Measurements from ENCODE around the gene GNB5.

Gene GNB5

GRCh38 chr15:52159645-52160044 is 31.5 kb downstream of the GNB5 start:
- H3K4me2 ChIP-seq, result no peak overlapping the region
- peaks cover 0 to 6% (median 0%) of the 10 kb centered on the region in 11 experiments; a peak in 2 of 22 replicates for H3K9me3 ChIP-seq (replicated peaks in 1 of 11)
- H3K27ac ChIP-seq, result no peak overlapping the region
- TF ChIP-seq Cebpa-rat (IDR thresholded peaks at IDR 0.05), result no peak
- H3K4me1 ChIP-seq, result peaks cover 17 to 26% (median 20%) of the 10 kb centered on the region in 10 experiments
- H3K4me3 ChIP-seq, result no peak overlapping the region
- no peaks in the 10 kb centered on the region for H3K27me3 ChIP-seq
- peaks cover 8 to 44% (median 26%) of the 10 kb centered on the region in 11 experiments; a peak in 20 of 22 replicates for H3K36me3 ChIP-seq
- H3K9ac ChIP-seq, result no peak overlapping the region
- H4K20me1 ChIP-seq, result peaks cover 0 to 10% (median 0%) of the 10 kb centered on the region in 11 experiments; a peak in 1 of 22 replicates

- Histone ChIP-seq H3K27ac (no peak overlapping the region), H4K20me1 (peaks cover 0 to 15% (median 0%) of the 10 kb centered on the region in 11 experiments; a peak in 1 of 22 replicates), H3K4me3 (no peak overlapping the region), H3K9ac (no peak overlapping the region), H3K9me3 (replicated peaks in 1 of 11) (peaks cover 0 to 6% (median 0%) of the 10 kb centered on the region in 11 experiments; a peak in 2 of 22 replicates), H3K27me3 (no peaks in the 10 kb centered on the region), H3K4me2 (no peak overlapping the region), H3K36me3 (peaks cover 6 to 36% (median 21%) of the 10 kb centered on the region in 11 experiments; a peak in 19 of 22 replicates), H3K4me1 (peaks cover 22 to 35% (median 29%) of the 10 kb centered on the region in 10 experiments)
- TF ChIP-seq Cebpa-rat (IDR thresholded peaks at IDR 0.05), result no peak
Measured at GRCh38 chr15:52158084-52158765, 33.0 kb downstream of the GNB5 start.

- peaks cover 0 to 34% (median 14%) of the 10 kb centered on the region in 11 experiments; a peak in 17 of 22 replicates for H3K36me3 ChIP-seq
- H3K4me3 ChIP-seq, result no peak overlapping the region
- peaks cover 22 to 35% (median 29%) of the 10 kb centered on the region in 10 experiments for H3K4me1 ChIP-seq
- peak overlapping the region; percentile 25 to 90 (median 80) for H3K4me2 ChIP-seq
- H3K9ac ChIP-seq, result peak overlapping the region in 2 of 11 experiments; percentile 42 to 48; a peak in 1 of 22 replicates
- no peak for TF ChIP-seq Cebpa-rat (IDR thresholded peaks at IDR 0.05)
- H3K9me3 ChIP-seq (replicated peaks in 1 of 11), result no peaks in the 10 kb centered on the region
- H4K20me1 ChIP-seq, result peaks cover 0 to 15% (median 0%) of the 10 kb centered on the region in 11 experiments; a peak in 1 of 22 replicates
- no peaks in the 10 kb centered on the region for H3K27me3 ChIP-seq
- H3K27ac ChIP-seq, result peak overlapping the region in 1 of 11 experiments; percentile 49; a peak in 2 of 22 replicates
Measured at GRCh38 chr15:52155878-52156277, 35.3 kb downstream of the GNB5 start.

DNA sequence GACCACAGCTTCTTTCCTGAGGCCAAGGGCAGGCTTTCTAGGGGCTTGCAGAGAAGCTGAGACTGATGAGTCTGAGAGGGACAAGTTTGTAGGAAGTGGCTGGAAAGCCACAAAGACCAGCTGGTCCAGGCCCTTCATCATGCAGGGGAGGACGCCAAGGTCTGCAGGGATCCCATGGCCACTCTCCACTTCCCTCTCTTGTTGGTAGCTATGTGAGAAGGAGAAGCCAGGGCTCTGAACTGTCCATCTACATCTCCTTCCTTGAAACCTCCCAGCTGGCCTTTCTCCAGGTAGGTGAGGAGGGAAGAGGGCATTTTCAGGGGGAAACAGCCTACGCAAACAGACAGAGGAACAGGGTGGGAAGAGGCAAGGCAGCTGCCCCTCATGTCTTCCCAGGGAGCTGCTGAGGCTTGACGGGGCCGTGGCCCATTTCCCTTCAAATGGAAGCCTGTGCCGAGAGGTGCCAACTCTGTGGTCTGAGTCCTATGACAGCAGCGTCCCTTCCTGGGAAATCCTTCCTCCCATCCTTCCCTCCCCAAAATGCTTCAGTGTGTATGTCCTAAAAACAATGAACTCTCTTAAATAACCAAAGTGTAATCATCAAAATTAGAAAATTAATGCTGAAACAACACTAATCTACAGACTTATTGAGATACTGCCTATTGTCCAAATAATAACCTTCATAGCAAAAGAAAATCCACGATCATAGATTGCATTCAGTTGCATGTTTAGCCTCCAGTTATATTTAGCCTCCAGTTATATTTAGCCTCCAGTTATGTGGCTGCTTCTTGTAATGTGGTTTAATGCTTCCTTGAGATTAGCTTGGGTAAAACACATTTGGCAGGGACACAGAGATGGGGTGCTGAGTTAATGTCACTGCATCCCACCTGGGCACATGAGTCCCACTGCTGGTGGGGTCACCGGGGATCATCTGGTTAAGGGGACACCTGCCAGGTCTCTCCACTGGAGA is 36.0 kb downstream of the GNB5 start:
- Histone ChIP-seq H3K27me3 (no peaks in the 10 kb centered on the region), H3K9me3 (replicated peaks in 1 of 11) (no peaks in the 10 kb centered on the region), H3K4me3 (peak overlapping the region in 3 of 10 experiments; percentile 9 to 33 (median 29); a peak in 3 of 20 replicates), H3K9ac (peak overlapping the region in 4 of 11 experiments; percentile 15 to 48 (median 36); a peak in 6 of 22 replicates), H3K36me3 (peaks cover 0 to 33% (median 11%) of the 10 kb centered on the region in 11 experiments; a peak in 14 of 22 replicates), H3K4me1 (peaks cover 22 to 38% (median 29%) of the 10 kb centered on the region in 10 experiments), H3K4me2 (peak overlapping the region; percentile 62 to 90 (median 80)), H3K27ac (peak overlapping the region in 8 of 11 experiments; percentile 2 to 53 (median 25); a peak in 11 of 22 replicates), H4K20me1 (peaks cover 0 to 15% (median 0%) of the 10 kb centered on the region in 11 experiments; a peak in 1 of 22 replicates)
- TF ChIP-seq Cebpa-rat (IDR thresholded peaks at IDR 0.05), result no peak

DNA sequence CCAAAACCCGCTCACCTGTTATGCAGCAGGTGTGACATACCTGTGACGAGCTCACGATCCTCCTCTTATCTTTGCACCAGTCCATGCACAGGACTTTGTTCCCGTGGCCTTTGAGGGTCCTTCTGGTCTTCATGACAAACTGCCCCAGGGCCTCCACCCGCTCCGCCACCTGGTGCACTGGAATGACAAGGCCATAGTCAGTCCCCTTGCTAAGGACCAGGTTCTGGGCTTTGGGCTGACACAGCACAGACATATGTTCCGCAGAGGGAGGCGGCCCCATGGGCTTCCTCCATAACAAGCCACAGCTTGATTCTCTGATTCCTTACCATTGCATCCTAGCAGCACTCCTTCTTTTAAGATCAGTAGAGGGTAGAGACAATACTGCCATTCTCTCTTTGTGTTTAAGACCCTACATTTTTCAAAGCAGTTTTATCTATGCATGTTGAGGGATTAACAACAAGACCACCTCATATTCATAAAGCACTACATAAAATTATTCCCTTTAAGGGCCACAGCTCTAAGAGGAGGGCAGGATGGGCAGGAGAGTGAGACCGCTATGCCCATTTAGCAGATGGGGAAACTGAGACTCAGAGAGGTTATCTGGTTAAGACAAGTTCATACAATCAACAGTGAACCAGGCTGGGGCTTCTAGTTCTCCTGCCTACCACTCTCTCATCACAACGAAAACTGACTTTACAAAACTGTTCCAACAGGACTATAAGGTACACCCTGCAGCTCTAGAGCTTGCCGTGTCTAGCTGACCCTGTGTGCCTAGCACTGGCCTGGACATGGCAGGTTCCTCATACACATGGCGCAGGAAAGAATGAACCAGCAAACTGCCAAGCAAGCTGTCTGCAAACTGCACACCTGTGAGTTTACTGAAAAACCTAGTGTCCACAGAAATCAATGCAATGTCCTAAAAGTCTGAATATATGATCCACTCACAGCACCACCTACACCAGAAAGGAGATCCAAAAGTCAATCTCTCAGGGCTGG is 37.0 kb downstream of the GNB5 start:
- H3K27ac ChIP-seq, result peak overlapping the region in 3 of 11 experiments; percentile 43 to 53 (median 49); a peak in 2 of 22 replicates
- no peaks in the 10 kb centered on the region for H3K9me3 ChIP-seq (replicated peaks in 1 of 11)
- H3K4me2 ChIP-seq, result peak overlapping the region; percentile 62 to 90 (median 80)
- peaks cover 7 to 38% (median 18%) of the 10 kb centered on the region in 11 experiments; a peak in 15 of 22 replicates for H3K36me3 ChIP-seq
- peak overlapping the region in 1 of 11 experiments; percentile 31; a peak in 2 of 22 replicates for H3K9ac ChIP-seq
- H4K20me1 ChIP-seq, result peaks cover 0 to 15% (median 0%) of the 10 kb centered on the region in 11 experiments; a peak in 1 of 22 replicates
- TF ChIP-seq Cebpa-rat (IDR thresholded peaks at IDR 0.05), result no peak
- H3K4me3 ChIP-seq, result peak overlapping the region in 1 of 10 experiments; percentile 29; a peak in 1 of 20 replicates
- no peaks in the 10 kb centered on the region for H3K27me3 ChIP-seq
- H3K4me1 ChIP-seq, result peaks cover 22 to 39% (median 30%) of the 10 kb centered on the region in 10 experiments

- H3K4me2 ChIP-seq, result no peak overlapping the region
- H3K36me3 ChIP-seq, result peaks cover 7 to 46% (median 27%) of the 10 kb centered on the region in 11 experiments; a peak in 16 of 22 replicates
- H3K27me3 ChIP-seq, result no peaks in the 10 kb centered on the region
- H3K4me1 ChIP-seq, result peaks cover 20 to 50% (median 41%) of the 10 kb centered on the region in 10 experiments
- H4K20me1 ChIP-seq, result peaks cover 0 to 15% (median 0%) of the 10 kb centered on the region in 11 experiments; a peak in 1 of 22 replicates
- H3K9me3 ChIP-seq (replicated peaks in 1 of 11), result peaks cover 0 to 3% (median 2%) of the 10 kb centered on the region in 11 experiments; a peak in 13 of 22 replicates
- no peak overlapping the region for H3K4me3 ChIP-seq
- no peak overlapping the region for H3K27ac ChIP-seq
- TF ChIP-seq Cebpa-rat (IDR thresholded peaks at IDR 0.05), result no peak
- H3K9ac ChIP-seq, result no peak overlapping the region
Measured at GRCh38 chr15:52151353-52151752, 39.8 kb downstream of the GNB5 start.

DNA sequence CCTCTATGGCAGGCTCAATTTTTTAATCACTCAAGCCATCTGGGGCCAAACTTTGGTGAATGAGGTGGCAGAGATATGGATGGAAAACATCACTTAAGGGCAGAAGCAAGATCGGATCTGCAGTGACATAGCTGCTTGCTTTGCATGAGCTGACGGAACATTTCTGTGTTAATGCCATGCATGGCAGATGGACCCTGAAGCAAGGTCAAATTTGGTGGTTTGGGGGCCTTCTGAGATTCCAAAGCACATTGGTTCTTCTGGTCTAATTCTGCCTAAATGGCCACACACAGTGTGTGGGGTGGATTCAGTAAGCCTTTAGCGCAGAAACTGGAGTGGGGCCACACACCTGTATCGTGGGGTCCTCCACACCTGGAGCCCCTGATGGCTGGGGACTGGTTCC is 40.3 kb downstream of the GNB5 start:
- no peak overlapping the region for H3K4me3 ChIP-seq
- H3K27me3 ChIP-seq, result no peaks in the 10 kb centered on the region
- no peak overlapping the region for H3K4me2 ChIP-seq
- H3K9ac ChIP-seq, result no peak overlapping the region
- H3K4me1 ChIP-seq, result peaks cover 15 to 45% (median 36%) of the 10 kb centered on the region in 10 experiments
- H4K20me1 ChIP-seq, result peaks cover 0 to 15% (median 0%) of the 10 kb centered on the region in 11 experiments; a peak in 1 of 22 replicates
- H3K27ac ChIP-seq, result no peak overlapping the region
- TF ChIP-seq Cebpa-rat (IDR thresholded peaks at IDR 0.05), result no peak
- H3K9me3 ChIP-seq (replicated peaks in 1 of 11), result peaks cover 0 to 8% (median 6%) of the 10 kb centered on the region in 11 experiments; a peak in 13 of 22 replicates
- peaks cover 7 to 49% (median 31%) of the 10 kb centered on the region in 11 experiments; a peak in 16 of 22 replicates for H3K36me3 ChIP-seq
